ENCODE measurements around the gene SMARCC1. TPM values are rescaled to one million over a fixed set of nuclear protein-coding genes. Genes with fewer than 3 reads are reported as not detected.

Gene SMARCC1
- total RNA-seq, 1 donor from 2014 or later: 146 TPM

- H3K36me3 Mint-ChIP-seq (ENCODE audit: low read depth, unreplicated experiment): peaks cover 2% of the 10 kb centered on the region
- peak within 1 kb of the TSS; percentile 97 for H3K4me3 Mint-ChIP-seq (ENCODE audit: unreplicated experiment)
- no peaks in the 10 kb centered on the region for H3K27me3 Mint-ChIP-seq (ENCODE audit: low read depth, unreplicated experiment)
- peak within 1 kb of the TSS; percentile 96 for H3K27ac ChIP-seq (ENCODE audit: low read depth, low read length)
- peak within 1 kb of the TSS; percentile 95 for H3K4me2 ChIP-seq (ENCODE audit: low read length)
- FAIRE-seq: no peak
- peak within 1 kb of the TSS; percentile 91 for H2AFZ ChIP-seq (ENCODE audit: low read depth, low read length)
- TF ChIP-seq CTCF (IDR thresholded peaks at IDR 0.05; ENCODE audit: insufficient read depth, low read depth, low read length): no peak
- no peak for TF ChIP-seq EZH2 (IDR thresholded peaks at IDR 0.05; ENCODE audit: insufficient read depth, low read length)
- peaks cover 14% of the 10 kb centered on the region for H3K4me1 Mint-ChIP-seq (ENCODE audit: low read depth, unreplicated experiment)
- H3K4me1 ChIP-seq (ENCODE audit: insufficient read depth, low read length): peaks cover 16% of the 10 kb centered on the region
- H3K27ac Mint-ChIP-seq (ENCODE audit: unreplicated experiment): peak within 1 kb of the TSS; percentile 98
- H3K79me2 ChIP-seq (ENCODE audit: insufficient read depth, low read length): peaks cover 21% of the 10 kb centered on the region
- DNase-seq (ENCODE audit: low read depth): peak; percentile 79
- H3K4me3 ChIP-seq (ENCODE audit: insufficient read depth, low read depth, low read length): peak within 1 kb of the TSS; percentile 88
- H3K36me3 ChIP-seq (ENCODE audit: insufficient read depth, low read length): no peaks in the 10 kb centered on the region
- no peaks in the 10 kb centered on the region for H3K27me3 ChIP-seq (ENCODE audit: insufficient read depth, low read length)
- no peaks in the 10 kb centered on the region for H3K9me3 Mint-ChIP-seq (ENCODE audit: unreplicated experiment)
- H3K9me3 ChIP-seq (ENCODE audit: insufficient read depth, low read depth, low read length): no peaks in the 10 kb centered on the region
- H4K20me1 ChIP-seq (ENCODE audit: insufficient read depth, low read length): no peaks in the 10 kb centered on the region
- peak within 1 kb of the TSS; percentile 94 for H3K9ac ChIP-seq (ENCODE audit: low read length)
Observed at GRCh38 chr3:47802734-47803479, 21.2 kb upstream of the SMARCC1 start, which contains the start of gene DHX30. Gene DHX30 (plus strand): TSS chr3:47803138. CDS start chr3:47810684, 7,546 bp downstream.

GRCh38 chr3:47799733-47800132, 18.0 kb upstream of the SMARCC1 start:
- no peak overlapping the region for H3K9ac ChIP-seq (ENCODE audit: low read length)
- FAIRE-seq: no peak
- H2AFZ ChIP-seq (ENCODE audit: low read depth, low read length): no peak overlapping the region
- no peak for DNase-seq (ENCODE audit: low read depth)
- H3K27ac ChIP-seq (ENCODE audit: low read depth, low read length): no peak overlapping the region
- H4K20me1 ChIP-seq (ENCODE audit: insufficient read depth, low read length): no peaks in the 10 kb centered on the region
- H3K4me1 ChIP-seq (ENCODE audit: insufficient read depth, low read length): peaks cover 16% of the 10 kb centered on the region
- peak overlapping the region; percentile 53 for H3K27ac Mint-ChIP-seq (ENCODE audit: unreplicated experiment)
- peaks cover 15% of the 10 kb centered on the region for H3K79me2 ChIP-seq (ENCODE audit: insufficient read depth, low read length)
- peaks cover 14% of the 10 kb centered on the region for H3K4me1 Mint-ChIP-seq (ENCODE audit: low read depth, unreplicated experiment)
- no peaks in the 10 kb centered on the region for H3K36me3 Mint-ChIP-seq (ENCODE audit: low read depth, unreplicated experiment)
- H3K27me3 Mint-ChIP-seq (ENCODE audit: low read depth, unreplicated experiment): no peaks in the 10 kb centered on the region
- no peak overlapping the region for H3K4me2 ChIP-seq (ENCODE audit: low read length)
- H3K4me3 ChIP-seq (ENCODE audit: insufficient read depth, low read depth, low read length): no peak overlapping the region
- no peaks in the 10 kb centered on the region for H3K27me3 ChIP-seq (ENCODE audit: insufficient read depth, low read length)
- H3K9me3 Mint-ChIP-seq (ENCODE audit: unreplicated experiment): no peaks in the 10 kb centered on the region
- H3K9me3 ChIP-seq (ENCODE audit: insufficient read depth, low read depth, low read length): no peaks in the 10 kb centered on the region
- no peak overlapping the region for H3K4me3 Mint-ChIP-seq (ENCODE audit: unreplicated experiment)
- TF ChIP-seq CTCF (IDR thresholded peaks at IDR 0.05; ENCODE audit: insufficient read depth, low read depth, low read length) (peak; percentile 7), EZH2 (IDR thresholded peaks at IDR 0.05; ENCODE audit: insufficient read depth, low read length) (no peak)
- H3K36me3 ChIP-seq (ENCODE audit: insufficient read depth, low read length): no peaks in the 10 kb centered on the region

- H3K27ac ChIP-seq (ENCODE audit: low read depth, low read length): no peak overlapping the region
- DNase-seq (ENCODE audit: low read depth) (no peak), FAIRE-seq (no peak)
- H3K9me3 ChIP-seq (ENCODE audit: insufficient read depth, low read depth, low read length): no peaks in the 10 kb centered on the region
- H3K4me1 ChIP-seq (ENCODE audit: insufficient read depth, low read length): no peaks in the 10 kb centered on the region
- no peaks in the 10 kb centered on the region for H3K27me3 Mint-ChIP-seq (ENCODE audit: low read depth, unreplicated experiment)
- H4K20me1 ChIP-seq (ENCODE audit: insufficient read depth, low read length): no peaks in the 10 kb centered on the region
- H3K4me2 ChIP-seq (ENCODE audit: low read length): no peak overlapping the region
- no peak overlapping the region for H3K4me3 ChIP-seq (ENCODE audit: insufficient read depth, low read depth, low read length)
- H2AFZ ChIP-seq (ENCODE audit: low read depth, low read length): no peak overlapping the region
- no peaks in the 10 kb centered on the region for H3K36me3 Mint-ChIP-seq (ENCODE audit: low read depth, unreplicated experiment)
- no peaks in the 10 kb centered on the region for H3K27me3 ChIP-seq (ENCODE audit: insufficient read depth, low read length)
- H3K4me1 Mint-ChIP-seq (ENCODE audit: low read depth, unreplicated experiment): no peaks in the 10 kb centered on the region
- H3K9me3 Mint-ChIP-seq (ENCODE audit: unreplicated experiment): peaks cover 4% of the 10 kb centered on the region
- no peaks in the 10 kb centered on the region for H3K79me2 ChIP-seq (ENCODE audit: insufficient read depth, low read length)
- H3K4me3 Mint-ChIP-seq (ENCODE audit: unreplicated experiment): no peak overlapping the region
- TF ChIP-seq EZH2 (IDR thresholded peaks at IDR 0.05; ENCODE audit: insufficient read depth, low read length): no peak
- no peak for TF ChIP-seq CTCF (IDR thresholded peaks at IDR 0.05; ENCODE audit: insufficient read depth, low read depth, low read length)
- no peaks in the 10 kb centered on the region for H3K36me3 ChIP-seq (ENCODE audit: insufficient read depth, low read length)
- H3K9ac ChIP-seq (ENCODE audit: low read length): no peak overlapping the region
- H3K27ac Mint-ChIP-seq (ENCODE audit: unreplicated experiment): no peak overlapping the region
Observed at GRCh38 chr3:47794544-47794943, 12.9 kb upstream of the SMARCC1 start.
